K562 (cell line): ENCODE results near the gene PKDCC. TPM values are rescaled to one million over a fixed set of nuclear protein-coding genes. Genes with fewer than 3 reads are reported as not detected.

Source experiments
- CHD7 ChIP-seq: fragments of 200-600 bp; sonication (generic); IDR thresholded peaks from one replicate; pipeline ENCODE4 v1.6.1; 2012; ENCODE audit warnings: mild to moderate bottlenecking, low read depth, low read length, inconsistent platforms
- ETV5 ChIP-seq: sonication (generic); formaldehyde crosslinking; IDR thresholded peaks from 2 replicates; pipeline ENCODE4 v1.4.0; 2020; ENCODE audit warnings: low read depth, mild to moderate bottlenecking, missing genetic modification reagents
- MAFF ChIP-seq: IDR thresholded peaks from 2 replicates; pipeline ENCODE4 v1.6.1; 2012; ENCODE audit warnings: low read length, improper control_type of control experiment
- PRPF4 ChIP-seq: fragments of 200-400 bp; formaldehyde crosslinking; IDR thresholded peaks from one replicate; pipeline ENCODE4 v1.6.1; 2017; ENCODE audit warnings: low read length, low read depth, mild to moderate bottlenecking; ENCODE audit not compliant: insufficient read depth, poor library complexity, severe bottlenecking
- ZEB2 ChIP-seq: fragments of 450-650 bp; IDR thresholded peaks from 2 replicates; pipeline ENCODE4 v1.6.1; 2016
- ZNF644 ChIP-seq: fragments of 200-800 bp; sonication (Bioruptor generic); IDR thresholded peaks from 2 replicates; pipeline ENCODE4 v1.6.1; 2016; ENCODE audit warnings: low read depth, missing genetic modification characterization, missing compliant biosample characterization
- polyA plus RNA-seq, 8 experiments: library from polyadenylated mRNA; depleted of rRNA in 4 of 8; stranded (reverse) in 5 of 8; unstranded in 3 of 8; fragments of >200 nt; fragmentation: Nextera tagmentation in 2 of 8; fragmentation: Illumina TruSeq in 1 of 8; extraction: Ambion mirVana in 2 of 8; extraction: Trizol in 1 of 8; gene quantifications; 2 replicates each; pipeline versions ENCODE4 v1.2.1 to v1.2.3, GENCODE V29; 2011 to 2014; ENCODE audit warnings: inconsistent platforms in 1 of 8, missing spikeins in 1 of 8
- total RNA-seq, 7 experiments: library from RNA; depleted of rRNA in 6 of 7; stranded (reverse); fragments of >200 nt in 6 of 7; fragmentation: Illumina TruSeq in 2 of 7; extraction: Trizol in 2 of 7; gene quantifications; 2 replicates each; pipeline versions ENCODE4 v1.2.1 to v1.2.3, GENCODE V29; 2011 to 2021; ENCODE audit warnings: low replicate concordance in 1 of 7
- TF ChIP-seq, protein P1 (sequence below): IDR thresholded peaks from 2 replicates; pipeline ENCODE4 v1.6.1; 2012; ENCODE audit warnings: low read depth, low read length, improper control_type of control experiment, borderline replicate concordance

PKDCC gene
- total and polyA plus RNA-seq, 9 of the 15 experiments (the other 6 are each of a cell fraction or from before 2014, with no cell fraction given) = 0.62 to 14.8 (median 1.3) TPM; not detected in 2

GRCh38 chr2:42009657-42010580 lies 37.9 kb upstream of the PKDCC start (continued):
- TF ChIP-seq ETV5 (CRISPR knock-in tag) (no peak), CHD7 (no peak), PRPF4 (no peak), ZEB2 (no peak), ZNF644 (tag) (no peak), MAFF (no peak)
- TF ChIP-seq, protein P1, sequence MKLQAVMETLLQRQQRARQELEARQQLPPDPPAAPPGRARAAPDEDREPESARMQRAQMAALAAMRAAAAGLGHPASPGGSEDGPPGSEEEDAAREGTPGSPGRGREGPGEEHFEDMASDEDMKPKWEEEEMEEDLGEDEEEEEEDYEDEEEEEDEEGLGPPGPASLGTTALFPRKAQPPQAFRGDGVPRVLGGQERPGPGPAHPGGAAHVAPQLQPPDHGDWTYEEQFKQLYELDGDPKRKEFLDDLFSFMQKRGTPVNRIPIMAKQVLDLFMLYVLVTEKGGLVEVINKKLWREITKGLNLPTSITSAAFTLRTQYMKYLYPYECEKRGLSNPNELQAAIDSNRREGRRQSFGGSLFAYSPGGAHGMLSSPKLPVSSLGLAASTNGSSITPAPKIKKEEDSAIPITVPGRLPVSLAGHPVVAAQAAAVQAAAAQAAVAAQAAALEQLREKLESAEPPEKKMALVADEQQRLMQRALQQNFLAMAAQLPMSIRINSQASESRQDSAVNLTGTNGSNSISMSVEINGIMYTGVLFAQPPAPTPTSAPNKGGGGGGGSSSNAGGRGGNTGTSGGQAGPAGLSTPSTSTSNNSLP = no peak
